ENCODE data around the gene IPMK.

- TF ChIP-seq CTCF (IDR thresholded peaks at IDR 0.05; ENCODE audit: control extremely low read depth in 1 of 3, insufficient read depth in 1 of 3, low read depth in 1 of 3, low read length in 3 of 3) (no peak), CEBPB (IDR thresholded peaks at IDR 0.05; ENCODE audit: low read depth, low read length) (no peak), MAX (IDR thresholded peaks at IDR 0.05) (no peak), POLR2A (IDR thresholded peaks at IDR 0.05; ENCODE audit: control extremely low read depth in 1 of 2, low read depth in 2 of 2, low read length in 2 of 2) (no peak), EP300 (IDR thresholded peaks at IDR 0.05; ENCODE audit: borderline replicate concordance in 1 of 2, low read depth in 2 of 2, low read length in 2 of 2) (no peak), YY1 (IDR thresholded peaks at IDR 0.05; ENCODE audit: low read depth, low read length) (no peak), ZNF274 (IDR thresholded peaks at IDR 0.05; ENCODE audit: borderline replicate concordance, extremely low read depth, low read length) (no peak), TAF1 (IDR thresholded peaks at IDR 0.05; ENCODE audit: low read depth, low read length) (no peak), MAFK (IDR thresholded peaks at IDR 0.05; ENCODE audit: low read depth, low read length) (no peak), EZH2 (IDR thresholded peaks at IDR 0.05; ENCODE audit: low read depth, low read length, severe bottlenecking) (no peak)
These were observed 11.2 kb upstream of the IPMK start for GRCh38 chr10:58278962-58279307.

Measured in H1 (cell line).